MCF 10A (cell line): ENCODE results near the gene SLC17A7. TPM values are rescaled to one million over a fixed set of nuclear protein-coding genes. Genes with fewer than 3 reads are reported as not detected.

Experiments used
- BruUV-seq: library from RNA; stranded (reverse); fragments of 400-500 nt; replicated peaks from 2 replicates; lab custom pipeline; 2021; lab: Mats Ljungman, UMichigan
- CTCF ChIA-PET: fragments of 300-600 bp; sonication (Branson Sonifier 250); formaldehyde crosslinking; extraction: SDS; loops from one replicate; lab custom pipeline; 2021; ENCODE audit warnings: antibody characterized with exemption, inconsistent platforms; lab: Yijun Ruan, JAX
- POLR2A ChIA-PET: fragments of 300-600, 350-650 bp; sonication (Branson Sonifier 250); formaldehyde crosslinking; extraction: SDS; loops from one replicate; lab custom pipeline; 2020; ENCODE audit warnings: antibody characterized with exemption, inconsistent platforms; lab: Yijun Ruan, JAX
- DNase-seq: peaks from one replicate; pipeline ENCODE4 v3.0.0-alpha.2; 2018; ENCODE audit not compliant: unreplicated experiment
- H3K27ac Mint-ChIP-seq: one replicate; pipeline ENCODE4 v1.8.0; 2022; ENCODE audit warnings: mild to moderate bottlenecking, low read depth, mixed read lengths; ENCODE audit not compliant: unreplicated experiment
- H3K27me3 Mint-ChIP-seq: one replicate; pipeline ENCODE4 v1.8.0; 2022; ENCODE audit warnings: mixed read lengths; ENCODE audit not compliant: insufficient read depth, unreplicated experiment
- H3K36me3 Mint-ChIP-seq: one replicate; pipeline ENCODE4 v1.8.0; 2022; ENCODE audit warnings: mild to moderate bottlenecking, moderate library complexity, mixed read lengths; ENCODE audit not compliant: insufficient read depth, unreplicated experiment
- H3K4me1 Mint-ChIP-seq: one replicate; pipeline ENCODE4 v1.8.0; 2022; ENCODE audit warnings: mixed read lengths; ENCODE audit not compliant: insufficient read depth, unreplicated experiment
- H3K4me3 Mint-ChIP-seq: one replicate; pipeline ENCODE4 v1.8.0; 2022; ENCODE audit warnings: mild to moderate bottlenecking, moderate library complexity, mixed read lengths; ENCODE audit not compliant: unreplicated experiment
- H3K9me3 Mint-ChIP-seq: one replicate; pipeline ENCODE4 v1.8.0; 2022; ENCODE audit warnings: mixed read lengths; ENCODE audit not compliant: unreplicated experiment
- CTCF ChIP-seq: fragments of 200-600 bp; IDR thresholded peaks from one replicate; pipeline ENCODE4 v1.8.0; 2022; ENCODE audit warnings: antibody characterized with exemption, mild to moderate bottlenecking; ENCODE audit not compliant: unreplicated experiment
- intact Hi-C: fragments of 100-400 bp; cut with micrococcal nuclease; formaldehyde crosslinking; loops from 2 replicates; pipeline ENCODE4 v1.14.1; 2022
- total RNA-seq: library from RNA; stranded (reverse); gene quantifications from 2 replicates; pipeline ENCODE4 v1.2.3, GENCODE V29; 2022

Gene SLC17A7
- total RNA-seq, 1 experiment from 2014 or later: not detected

- intact Hi-C loops: no loop called here
- ChIA-PET POLR2A (interaction anchor here (0.7 kb wide), 1 partner anchor 54 kb away, joined by 3 read pairs; no protein-coding TSS in a partner anchor), CTCF (no interaction called here)
- no TSS peak for BruUV-seq
- Mint-ChIP-seq H3K36me3 (no peaks in the 10 kb centered on the region), H3K27me3 (peaks cover 15% of the 10 kb centered on the region), H3K4me3 (no peak overlapping the region), H3K27ac (no peak overlapping the region), H3K4me1 (no peaks in the 10 kb centered on the region), H3K9me3 (no peaks in the 10 kb centered on the region)
- no peak for DNase-seq
- TF ChIP-seq CTCF: no peak
Observed at GRCh38 chr19:49413348-49413747, 28.0 kb downstream of the SLC17A7 start.

DNA sequence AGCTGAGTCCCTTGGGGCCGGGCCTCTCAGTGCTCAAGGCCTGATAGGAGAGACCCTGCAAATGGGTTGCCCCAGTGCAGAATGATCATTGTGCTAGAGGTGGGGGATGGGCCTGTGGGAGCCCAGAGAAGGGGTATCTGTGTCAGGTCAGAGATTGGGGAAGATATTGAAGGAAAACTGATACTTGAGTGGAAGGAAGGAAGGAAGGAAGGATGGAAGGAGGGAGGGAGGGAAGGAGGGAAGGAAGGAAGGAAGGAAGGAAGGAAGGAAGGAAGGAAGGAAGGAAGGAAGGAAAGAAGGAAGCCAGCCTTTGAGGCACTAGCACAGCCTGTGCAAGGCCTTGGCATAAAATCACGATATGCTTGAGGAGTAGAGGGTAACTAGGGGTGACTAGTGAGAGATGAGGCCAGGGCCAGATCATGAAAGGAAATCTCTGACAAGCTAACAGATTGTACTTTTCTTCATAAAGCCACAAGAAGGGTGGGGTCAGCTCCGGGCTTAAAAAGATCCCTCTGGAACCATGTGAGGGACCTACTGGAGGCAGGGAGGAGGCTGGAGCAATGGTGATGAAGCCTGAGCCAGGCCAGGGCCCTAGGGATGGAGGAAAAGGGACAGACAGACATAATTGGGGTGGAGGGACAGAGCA lies 29.5 kb downstream of the SLC17A7 start:
- no TSS peak for BruUV-seq
- no peaks in the 10 kb centered on the region for H3K36me3 Mint-ChIP-seq
- H3K9me3 Mint-ChIP-seq: no peaks in the 10 kb centered on the region
- no peak for TF ChIP-seq CTCF
- no peak for DNase-seq
- CTCF ChIA-PET: interaction anchor here (0.6 to 1.0 kb wide), 2 partner anchors 20 to 415 kb away, joined by 3 read pairs; no protein-coding TSS in a partner anchor
- H3K4me1 Mint-ChIP-seq: no peaks in the 10 kb centered on the region
- no peak overlapping the region for H3K27ac Mint-ChIP-seq
- intact Hi-C loops: no loop called here
- H3K27me3 Mint-ChIP-seq: peaks cover 12% of the 10 kb centered on the region
- POLR2A ChIA-PET: no interaction called here
- H3K4me3 Mint-ChIP-seq: no peak overlapping the region

DNA sequence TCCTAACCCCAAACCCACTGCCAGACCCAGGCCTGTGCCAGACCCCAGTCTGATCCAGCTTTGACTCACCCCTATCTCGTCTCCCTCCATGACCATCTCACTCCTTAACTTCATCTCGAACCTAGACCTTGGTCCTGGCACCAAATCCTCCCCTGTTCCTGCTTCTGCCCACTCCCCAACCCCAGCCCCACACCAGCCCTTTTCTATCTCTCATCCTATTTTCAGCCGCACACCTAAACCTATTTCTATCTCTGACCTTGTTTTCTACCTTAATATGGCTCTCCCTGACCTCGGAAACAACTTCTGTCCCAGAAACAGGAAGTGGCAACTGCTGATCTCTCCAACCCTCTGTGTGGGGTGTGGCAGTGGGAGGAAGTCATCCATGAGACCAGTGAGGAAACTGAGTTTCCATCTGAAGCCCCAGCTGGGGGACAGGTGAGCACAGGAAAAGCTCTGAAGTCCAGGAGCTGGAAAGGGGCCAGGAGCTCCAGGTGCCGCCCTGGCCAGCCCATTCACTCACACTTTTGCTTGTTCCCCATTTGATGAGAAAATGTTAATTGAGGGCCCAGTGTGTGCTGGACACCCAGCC lies 31.8 kb downstream of the SLC17A7 start:
- no peak overlapping the region for H3K4me3 Mint-ChIP-seq
- POLR2A ChIA-PET: no interaction called here
- intact Hi-C loops: no loop called here
- no peak for DNase-seq
- H3K27me3 Mint-ChIP-seq: peaks cover 12% of the 10 kb centered on the region
- H3K4me1 Mint-ChIP-seq: no peaks in the 10 kb centered on the region
- no peak for TF ChIP-seq CTCF
- CTCF ChIA-PET: interaction anchor here (0.6 kb wide), 1 partner anchor 15 kb away, joined by 4 read pairs; no protein-coding TSS in a partner anchor
- no peaks in the 10 kb centered on the region for H3K9me3 Mint-ChIP-seq
- no peak overlapping the region for H3K27ac Mint-ChIP-seq
- H3K36me3 Mint-ChIP-seq: no peaks in the 10 kb centered on the region
- no TSS peak for BruUV-seq

DNA sequence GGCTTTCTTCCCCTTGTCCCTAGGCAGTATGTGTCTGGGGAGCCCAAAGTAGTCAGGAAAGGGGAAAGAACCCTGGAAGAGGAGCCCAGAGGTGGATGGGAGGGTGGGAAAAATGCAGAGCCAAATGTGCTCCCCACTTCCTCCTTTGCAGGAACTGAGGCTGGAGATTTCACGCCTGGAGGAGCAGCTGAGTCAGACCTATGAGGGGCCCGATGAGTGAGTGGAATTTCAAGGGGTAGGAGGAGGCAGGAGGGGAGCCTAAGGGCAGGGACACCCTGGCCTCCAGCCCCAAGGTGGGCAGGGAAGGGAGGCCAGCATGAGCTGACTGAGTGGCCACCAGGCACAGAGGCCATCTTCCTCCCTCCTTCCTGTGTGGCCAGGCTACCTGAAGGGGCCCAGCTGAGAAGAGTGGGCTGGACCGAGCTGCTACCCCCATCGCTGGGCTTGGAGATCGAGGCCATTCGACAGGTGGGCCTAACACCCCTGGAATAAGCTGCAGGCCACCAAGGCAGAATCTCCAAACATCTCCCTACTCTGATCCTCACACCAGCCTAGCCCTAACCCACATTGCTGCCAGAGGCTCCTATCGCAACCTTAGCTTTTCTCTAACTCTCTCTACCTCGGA lies 32.4 kb downstream of the SLC17A7 start:
- no peak for TF ChIP-seq CTCF
- no peaks in the 10 kb centered on the region for H3K4me1 Mint-ChIP-seq
- POLR2A ChIA-PET: interaction anchor here (1.6 kb wide), 1 partner anchor 17 kb away, joined by 3 read pairs; no protein-coding TSS in a partner anchor
- intact Hi-C loops: no loop called here
- H3K36me3 Mint-ChIP-seq: no peaks in the 10 kb centered on the region
- H3K27me3 Mint-ChIP-seq: peaks cover 12% of the 10 kb centered on the region
- no peaks in the 10 kb centered on the region for H3K9me3 Mint-ChIP-seq
- no peak for DNase-seq
- CTCF ChIA-PET: interaction anchor here (0.6 kb wide), 1 partner anchor 15 kb away, joined by 4 read pairs; no protein-coding TSS in a partner anchor
- no TSS peak for BruUV-seq
- H3K4me3 Mint-ChIP-seq: no peak overlapping the region
- H3K27ac Mint-ChIP-seq: no peak overlapping the region
